ENCODE results near the gene PGM1. TPM values are rescaled to one million over a fixed set of nuclear protein-coding genes. Genes with fewer than 3 reads are reported as not detected.

Gene PGM1
- 53.9 TPM for total RNA-seq
- long read RNA-seq, transcript PGM1-202 (11 exons, 2,472 nt), result major isoform, 110 of 118 reads
- long read RNA-seq, partial matches to known transcripts, result 4 of 118 reads
- long read RNA-seq, other reads (novel, unspliced or antisense), result 3 of 118 reads

DNA sequence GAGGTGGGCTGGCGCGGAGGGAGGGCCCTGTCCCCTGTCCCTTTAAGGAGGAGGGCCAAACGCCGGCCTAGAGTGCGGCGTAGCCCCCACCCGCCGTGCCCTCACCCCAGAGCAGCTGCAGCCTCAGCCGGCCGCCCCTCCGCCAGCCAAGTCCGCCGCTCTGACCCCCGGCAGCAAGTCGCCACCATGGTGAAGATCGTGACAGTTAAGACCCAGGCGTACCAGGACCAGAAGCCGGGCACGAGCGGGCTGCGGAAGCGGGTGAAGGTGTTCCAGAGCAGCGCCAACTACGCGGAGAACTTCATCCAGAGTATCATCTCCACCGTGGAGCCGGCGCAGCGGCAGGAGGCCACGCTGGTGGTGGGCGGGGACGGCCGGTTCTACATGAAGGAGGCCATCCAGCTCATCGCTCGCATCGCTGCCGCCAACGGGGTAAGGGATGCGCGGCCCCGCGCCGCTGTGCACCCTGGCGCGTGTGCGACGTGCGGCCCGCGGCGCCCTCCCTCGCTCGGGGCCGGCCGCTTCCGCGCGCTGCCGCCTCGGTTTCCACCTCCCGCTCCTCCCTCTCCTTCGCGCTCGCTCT, at the start of gene PGM1:
Gene PGM1 (plus strand): TSS at position 109 of the 583 bp plus-strand sequence. CDS start 78 bp downstream, at position 187.
- Histone ChIP-seq H3K27ac (peak within 1 kb of the TSS; percentile 94), H3K9me3 (no peaks in the 10 kb centered on the region), H3K4me1 (no peaks in the 10 kb centered on the region), H3K4me3 (peak within 1 kb of the TSS; percentile 80), H3K36me3 (no peaks in the 10 kb centered on the region), H3K27me3 (no peaks in the 10 kb centered on the region)
- TF ChIP-seq, protein P1, sequence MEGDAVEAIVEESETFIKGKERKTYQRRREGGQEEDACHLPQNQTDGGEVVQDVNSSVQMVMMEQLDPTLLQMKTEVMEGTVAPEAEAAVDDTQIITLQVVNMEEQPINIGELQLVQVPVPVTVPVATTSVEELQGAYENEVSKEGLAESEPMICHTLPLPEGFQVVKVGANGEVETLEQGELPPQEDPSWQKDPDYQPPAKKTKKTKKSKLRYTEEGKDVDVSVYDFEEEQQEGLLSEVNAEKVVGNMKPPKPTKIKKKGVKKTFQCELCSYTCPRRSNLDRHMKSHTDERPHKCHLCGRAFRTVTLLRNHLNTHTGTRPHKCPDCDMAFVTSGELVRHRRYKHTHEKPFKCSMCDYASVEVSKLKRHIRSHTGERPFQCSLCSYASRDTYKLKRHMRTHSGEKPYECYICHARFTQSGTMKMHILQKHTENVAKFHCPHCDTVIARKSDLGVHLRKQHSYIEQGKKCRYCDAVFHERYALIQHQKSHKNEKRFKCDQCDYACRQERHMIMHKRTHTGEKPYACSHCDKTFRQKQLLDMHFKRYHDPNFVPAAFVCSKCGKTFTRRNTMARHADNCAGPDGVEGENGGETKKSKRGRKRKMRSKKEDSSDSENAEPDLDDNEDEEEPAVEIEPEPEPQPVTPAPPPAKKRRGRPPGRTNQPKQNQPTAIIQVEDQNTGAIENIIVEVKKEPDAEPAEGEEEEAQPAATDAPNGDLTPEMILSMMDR (IDR thresholded peaks at IDR 0.05), result no peak
- ATAC-seq (peak; percentile 86), DNase-seq (peak; percentile 90)
- intact Hi-C loops (cut with DNase I), result no loop called here

DNA sequence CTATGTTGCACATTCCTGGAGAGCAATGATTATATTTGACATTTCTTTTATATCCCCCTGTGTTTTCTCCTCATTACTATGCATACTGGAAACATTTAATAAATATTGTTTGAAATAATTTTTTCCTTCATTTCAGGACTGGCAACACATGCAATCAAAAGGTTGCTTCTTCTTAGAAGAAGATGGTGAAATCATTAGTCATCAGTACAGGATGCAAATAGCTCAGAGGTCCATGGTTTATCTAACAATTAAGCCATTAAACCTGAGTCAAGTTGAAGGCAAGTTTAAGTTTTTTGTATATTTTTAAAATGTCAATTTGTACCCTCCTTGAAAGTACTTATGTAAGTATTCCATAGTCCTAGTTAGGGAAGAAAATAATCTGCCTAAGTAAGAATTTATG, 47.4 kb upstream of the PGM1 start:
- Histone ChIP-seq H3K9me3 (no peaks in the 10 kb centered on the region), H3K27ac (no peak overlapping the region), H3K4me1 (no peaks in the 10 kb centered on the region), H3K4me3 (no peak overlapping the region), H3K27me3 (no peaks in the 10 kb centered on the region), H3K36me3 (peaks cover 21% of the 10 kb centered on the region)
- no peak for DNase-seq
- intact Hi-C loops (cut with DNase I), result no loop called here
- TF ChIP-seq, protein P1 (IDR thresholded peaks at IDR 0.05), result no peak
- ATAC-seq, result no peak

DNA sequence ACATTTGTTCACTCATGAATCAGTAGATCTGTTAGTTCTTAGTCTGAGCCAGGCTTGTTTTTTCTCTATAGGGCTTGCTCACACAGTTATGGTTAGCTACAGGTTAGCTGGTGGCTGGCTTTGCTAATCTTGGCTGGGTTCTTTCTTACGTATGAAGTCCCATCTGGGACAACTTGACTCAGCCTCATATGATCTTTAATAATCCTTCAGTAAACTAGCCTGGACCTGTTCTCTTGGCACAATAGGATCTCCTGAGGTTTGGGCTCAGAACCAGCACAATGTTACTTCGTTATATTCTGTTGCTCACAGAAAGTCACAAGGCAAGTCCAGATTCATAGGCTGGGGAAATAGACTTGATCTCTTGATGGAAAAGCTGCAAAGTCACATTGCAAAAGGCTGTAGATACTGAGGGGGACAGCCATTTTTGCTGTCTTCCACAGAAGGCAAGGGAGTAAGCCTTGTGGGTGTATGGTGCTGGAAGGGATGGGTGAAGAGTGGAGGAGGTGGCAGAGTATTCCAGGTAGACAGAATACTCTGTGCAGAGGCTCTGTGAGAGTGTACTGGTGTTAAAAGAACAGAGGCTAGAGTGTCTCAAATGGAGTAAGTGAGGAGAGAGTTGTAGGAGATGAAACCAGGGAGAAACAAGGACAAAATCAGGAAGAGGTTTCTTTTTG, 45.5 kb upstream of the PGM1 start:
- TF ChIP-seq, protein P1 (IDR thresholded peaks at IDR 0.05), result no peak
- no peak overlapping the region for H3K4me3 ChIP-seq
- no peak for ATAC-seq
- H3K27ac ChIP-seq, result no peak overlapping the region
- H3K9me3 ChIP-seq, result no peaks in the 10 kb centered on the region
- H3K4me1 ChIP-seq, result no peaks in the 10 kb centered on the region
- no peaks in the 10 kb centered on the region for H3K27me3 ChIP-seq
- intact Hi-C loops (cut with DNase I), result no loop called here
- H3K36me3 ChIP-seq, result peaks cover 21% of the 10 kb centered on the region
- no peak for DNase-seq

DNA sequence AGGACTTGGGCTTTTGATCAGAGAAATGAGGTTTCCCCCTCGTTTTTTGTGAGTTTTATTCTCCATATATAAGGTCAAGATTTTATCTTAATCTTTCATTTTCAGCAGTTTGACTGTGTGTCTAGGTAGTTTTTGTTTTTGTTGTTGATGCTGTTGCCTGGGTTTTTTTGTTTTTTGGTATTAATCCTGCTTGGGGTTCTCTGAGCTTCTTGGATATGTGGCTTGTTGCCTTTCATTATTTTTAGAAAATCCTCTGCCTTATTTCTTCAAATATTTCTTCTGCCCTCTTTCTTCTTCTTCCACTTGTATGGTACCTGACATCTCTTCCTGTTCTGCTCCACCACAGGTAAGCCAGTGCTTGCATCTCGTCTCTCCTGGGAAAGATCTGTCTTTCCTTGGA, 44.9 kb upstream of the PGM1 start:
- Histone ChIP-seq H3K27ac (no peak overlapping the region), H3K27me3 (no peaks in the 10 kb centered on the region), H3K4me1 (no peaks in the 10 kb centered on the region), H3K4me3 (no peak overlapping the region), H3K9me3 (no peaks in the 10 kb centered on the region), H3K36me3 (peaks cover 21% of the 10 kb centered on the region)
- ATAC-seq (no peak), DNase-seq (no peak)
- TF ChIP-seq, protein P1 (IDR thresholded peaks at IDR 0.05), result no peak
- intact Hi-C loops (cut with DNase I), result no loop called here

DNA sequence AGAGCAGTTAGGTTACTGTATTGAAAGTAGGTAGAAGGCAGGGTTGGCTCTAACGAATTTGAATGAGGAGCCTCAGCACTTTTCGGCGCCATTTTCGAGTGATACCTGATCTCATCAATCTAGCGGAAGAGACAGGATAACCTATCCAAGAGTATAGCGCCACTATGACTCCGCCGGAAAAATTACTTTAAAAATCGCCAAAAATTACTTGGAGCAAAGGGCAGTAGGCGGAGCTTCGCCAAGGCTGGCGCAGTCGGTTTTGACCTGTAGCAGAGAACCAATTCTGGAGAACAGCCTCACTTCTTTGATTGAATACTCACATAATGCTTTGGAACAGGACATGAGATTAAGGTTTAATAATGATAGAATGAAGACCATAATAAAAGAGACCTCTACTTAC, 44.3 kb upstream of the PGM1 start:
- Histone ChIP-seq H3K36me3 (peaks cover 21% of the 10 kb centered on the region), H3K27me3 (no peaks in the 10 kb centered on the region), H3K27ac (no peak overlapping the region), H3K9me3 (no peaks in the 10 kb centered on the region), H3K4me1 (no peaks in the 10 kb centered on the region), H3K4me3 (no peak overlapping the region)
- DNase-seq (no peak), ATAC-seq (no peak)
- TF ChIP-seq, protein P1 (IDR thresholded peaks at IDR 0.05), result no peak
- intact Hi-C loops (cut with DNase I), result no loop called here

All from upper lobe of right lung (tissue), 1 donor.